PC-3 (cell line): ENCODE measurements around the gene SUGCT. TPM values are rescaled to one million over a fixed set of nuclear protein-coding genes. Genes with fewer than 3 reads are reported as not detected.

ENCODE experiments used
- ATAC-seq: fragments of 200-7000 bp; cut with Tn5 transposase; 2 replicates; pipeline ENCODE4 v1.9.1; 2020; ENCODE audit warnings: mild to moderate bottlenecking, moderate library complexity
- BruUV-seq: library from RNA; stranded (reverse); fragments of 400-500 nt; replicated peaks from 2 replicates; lab custom pipeline; 2021; lab: Mats Ljungman, UMichigan
- CTCF ChIA-PET: fragments of 300-600 bp; sonication (Branson Sonifier 250); formaldehyde crosslinking; loops from one replicate; lab custom pipeline; 2022; ENCODE audit warnings: antibody characterized with exemption; lab: Charles Lee
- POLR2A ChIA-PET: fragments of 300-600 bp; sonication (Branson Sonifier 250); formaldehyde crosslinking; loops from one replicate; lab custom pipeline; 2022; ENCODE audit warnings: antibody characterized with exemption; ENCODE audit not compliant: unreplicated experiment; lab: Charles Lee
- DNase-seq: peaks from one replicate; pipeline ENCODE4 v3.0.0-alpha.2; 2015
- H2AFZ ChIP-seq: fragments of 300-600 bp; sonication (generic); 2 replicates; pipeline ENCODE4 v1.6.0; 2016; ENCODE audit warnings: antibody characterized with exemption, low read length
- H3F3A ChIP-seq: fragments of 300-600 bp; sonication (generic); one replicate; pipeline ENCODE4 v1.6.0; 2017; ENCODE audit warnings: antibody characterized with exemption, low read length, control low read depth, mild to moderate bottlenecking; ENCODE audit not compliant: unreplicated experiment
- H3K27ac ChIP-seq: fragments of 300-600 bp; sonication (generic); 2 replicates; pipeline ENCODE4 v1.5.1; 2016; ENCODE audit warnings: mild to moderate bottlenecking, low read length
- H3K27me3 ChIP-seq: fragments of 300-600 bp; sonication (generic); 2 replicates; pipeline ENCODE4 v1.6.1; 2016; ENCODE audit warnings: low read length, mixed read lengths
- H3K36me3 ChIP-seq: fragments of 300-600 bp; sonication (generic); 2 replicates; pipeline ENCODE4 v1.6.1; 2016; ENCODE audit warnings: low read depth, mixed run types, low read length, mixed read lengths
- H3K4me1 ChIP-seq: fragments of 300-600 bp; sonication (generic); 2 replicates; pipeline ENCODE4 v1.5.1; 2016; ENCODE audit warnings: low read length; ENCODE audit not compliant: insufficient read depth
- H3K4me2 ChIP-seq: fragments of 300-600 bp; sonication (generic); 2 replicates; pipeline ENCODE4 v1.6.0; 2016; ENCODE audit warnings: low read length
- H3K4me3 ChIP-seq: fragments of 300-600 bp; sonication (generic); 2 replicates; pipeline ENCODE4 v1.5.1; 2016; ENCODE audit warnings: mild to moderate bottlenecking, low read length, mixed read lengths
- H3K79me2 ChIP-seq: fragments of 300-600 bp; sonication (generic); 2 replicates; pipeline ENCODE4 v1.6.1; 2017; ENCODE audit warnings: low read length, mixed read lengths
- H3K9ac ChIP-seq: fragments of 300-600 bp; sonication (generic); 2 replicates; pipeline ENCODE4 v1.6.0; 2016; ENCODE audit warnings: mild to moderate bottlenecking, low read length
- H3K9me2 ChIP-seq: fragments of 300-600 bp; sonication (generic); replicated peaks from 2 replicates; pipeline ENCODE4 v1.6.1; 2016; ENCODE audit warnings: mixed run types, low read length, mixed read lengths
- H3K9me3 ChIP-seq: fragments of 300-600 bp; sonication (generic); 2 replicates; pipeline ENCODE4 v1.6.1; 2016; ENCODE audit warnings: low read length, mixed read lengths
- H4K20me1 ChIP-seq: fragments of 300-600 bp; sonication (generic); 2 replicates; pipeline ENCODE4 v1.6.1; 2016; ENCODE audit warnings: low read length, mixed read lengths
- CTCF ChIP-seq: fragments of 300-600 bp; sonication (generic); conservative IDR thresholded peaks from 2 replicates; pipeline ENCODE4 v1.5.1; 2017; ENCODE audit warnings: antibody characterized with exemption, low read depth, mild to moderate bottlenecking, low read length
- EZH2 ChIP-seq: fragments of 300-600 bp; sonication (generic); IDR thresholded peaks from one replicate; pipeline ENCODE4 v1.6.1; 2017; ENCODE audit warnings: antibody characterized with exemption, mild to moderate bottlenecking, low read length; ENCODE audit not compliant: unreplicated experiment
- EZH2phosphoT487 ChIP-seq: fragments of 300-600 bp; sonication (generic); IDR thresholded peaks from 2 replicates; pipeline ENCODE4 v1.6.1; 2018; ENCODE audit warnings: mild to moderate bottlenecking, antibody characterized with exemption, low read length, borderline replicate concordance
- intact Hi-C: fragments of 100-400 bp; cut with micrococcal nuclease; formaldehyde crosslinking; loops from 2 replicates; pipeline ENCODE4 v1.9.0; 2023
- total RNA-seq: library from RNA; depleted of rRNA; stranded (reverse); fragments of >200 nt; gene quantifications from 2 replicates; pipeline ENCODE4 v1.2.3, GENCODE V29; 2014

Gene SUGCT
- total RNA-seq, 1 experiment from 2014 or later, result 2.9 TPM

GRCh38 chr7:40674316-40674715 lies 539.5 kb downstream of the SUGCT start:
- POLR2A ChIA-PET, result no interaction called here
- intact Hi-C loops, result loop anchor here (5.0 to 10.0 kb wide), 3 partner anchors 78 to 1030 kb away; partner anchors contain the start of gene INHBA
- no peaks in the 10 kb centered on the region for H3K9me2 ChIP-seq
- H3K27me3 ChIP-seq, result no peaks in the 10 kb centered on the region
- no peaks in the 10 kb centered on the region for H4K20me1 ChIP-seq
- BruUV-seq, result no TSS peak
- CTCF ChIA-PET, result interaction anchor here (0.6 kb wide), 1 partner anchor 207 kb away, joined by 3 read pairs; no protein-coding TSS in a partner anchor
- no peak for DNase-seq
- no peak overlapping the region for H3K9ac ChIP-seq
- H3K4me2 ChIP-seq, result no peak overlapping the region
- H3K36me3 ChIP-seq, result no peaks in the 10 kb centered on the region
- no peak overlapping the region for H3K27ac ChIP-seq
- TF ChIP-seq CTCF, result no peak
- no peak for TF ChIP-seq EZH2
- TF ChIP-seq EZH2phosphoT487, result no peak
- no peaks in the 10 kb centered on the region for H3K79me2 ChIP-seq
- no peaks in the 10 kb centered on the region for H3K9me3 ChIP-seq
- no peak overlapping the region for H2AFZ ChIP-seq
- no peaks in the 10 kb centered on the region for H3F3A ChIP-seq
- H3K4me1 ChIP-seq, result peaks cover 26% of the 10 kb centered on the region
- ATAC-seq, result no peak
- H3K4me3 ChIP-seq, result no peak overlapping the region

- BruUV-seq, result no TSS peak
- Histone ChIP-seq H3K9me3 (no peaks in the 10 kb centered on the region), H3K27me3 (no peaks in the 10 kb centered on the region), H3K4me3 (no peak overlapping the region), H3K27ac (no peak overlapping the region), H3K36me3 (no peaks in the 10 kb centered on the region), H3K4me1 (peaks cover 26% of the 10 kb centered on the region), H4K20me1 (no peaks in the 10 kb centered on the region), H2AFZ (no peak overlapping the region), H3K9ac (no peak overlapping the region), H3K4me2 (no peak overlapping the region), H3F3A (no peaks in the 10 kb centered on the region), H3K9me2 (no peaks in the 10 kb centered on the region), H3K79me2 (no peaks in the 10 kb centered on the region)
- DNase-seq (no peak), ATAC-seq (no peak)
- CTCF ChIA-PET, result no interaction called here
- POLR2A ChIA-PET, result interaction anchor here (0.6 kb wide), 1 partner anchor 355 kb away, joined by 7 read pairs; no protein-coding TSS in a partner anchor
- TF ChIP-seq CTCF (no peak), EZH2 (no peak), EZH2phosphoT487 (no peak)
- intact Hi-C loops, result loop anchor here (10.0 kb wide), 1 partner anchor 1029 kb away; the partner anchor contains the start of gene INHBA
Observed at GRCh38 chr7:40675741-40676140, 540.9 kb downstream of the SUGCT start.

- no TSS peak for BruUV-seq
Observed at GRCh38 chr7:40676221-40676620, 541.4 kb downstream of the SUGCT start.

More at GRCh38 chr7:40676221-40676620, 541.4 kb downstream of the SUGCT start:
- Histone ChIP-seq H3K36me3 (no peaks in the 10 kb centered on the region), H3K4me3 (no peak overlapping the region), H3K9me3 (no peaks in the 10 kb centered on the region), H4K20me1 (no peaks in the 10 kb centered on the region), H3F3A (no peaks in the 10 kb centered on the region), H3K4me1 (peaks cover 26% of the 10 kb centered on the region), H3K4me2 (no peak overlapping the region), H2AFZ (no peak overlapping the region), H3K9me2 (no peaks in the 10 kb centered on the region), H3K27ac (no peak overlapping the region), H3K79me2 (no peaks in the 10 kb centered on the region), H3K27me3 (no peaks in the 10 kb centered on the region), H3K9ac (no peak overlapping the region)
- DNase-seq (peak; percentile 73), ATAC-seq (peak; percentile 55)
- CTCF ChIA-PET, result no interaction called here
- intact Hi-C loops, result loop anchor here (10.0 kb wide), 1 partner anchor 1029 kb away; the partner anchor contains the start of gene INHBA
- POLR2A ChIA-PET, result no interaction called here
- no peak for TF ChIP-seq EZH2
